ENCODE results near the gene AKR1C1.
"Not testable (repeated sequence)": the region's sequence is repeated elsewhere in the genome, so short reads cannot be mapped to it uniquely, and the experiment has no call there.

GRCh38 chr10:4924482-4924881, 38.7 kb upstream of the AKR1C1 start:
- TF ChIP-seq CTCF (IDR thresholded peaks at IDR 0.05; ENCODE audit: low read depth, low read length, poor library complexity, severe bottlenecking); EZH2phosphoT487 (IDR thresholded peaks at IDR 0.05; ENCODE audit: borderline replicate concordance, low read length): not testable (repeated sequence)

All from DOHH2 (cell line).